ENCODE results near the gene FGD3. TPM values are rescaled to one million over a fixed set of nuclear protein-coding genes. Genes with fewer than 3 reads are reported as not detected.
"Not testable (repeated sequence)": the region's sequence is repeated elsewhere in the genome, so short reads cannot be mapped to it uniquely, and the experiment has no call there.

Gene FGD3
- polyA plus RNA-seq, 4 donors: 1.4 to 8.2 (median 4.2) TPM

- DNase-seq (ENCODE audit: low read depth in 4 of 4, low spot score in 3 of 4): no peak
These were observed 57.2 kb downstream of the FGD3 start for GRCh38 chr9:93004561-93004960.

GRCh38 chr9:93005876-93006275 is 58.6 kb downstream of the FGD3 start:
- DNase-seq (ENCODE audit: low read depth in 4 of 4, low spot score in 3 of 4): no peak

GRCh38 chr9:93007529-93008058 is 60.3 kb downstream of the FGD3 start:
- DNase-seq (ENCODE audit: low read depth in 4 of 4, low spot score in 3 of 4): no peak

GRCh38 chr9:93008457-93008856 is 61.1 kb downstream of the FGD3 start:
- DNase-seq (ENCODE audit: low read depth in 4 of 4, low spot score in 3 of 4): no peak

- no peak for DNase-seq (ENCODE audit: low read depth in 4 of 4, low spot score in 3 of 4)
These were observed 62.2 kb downstream of the FGD3 start for GRCh38 chr9:93009337-93010015.

GRCh38 chr9:93010056-93010455 is 62.7 kb downstream of the FGD3 start:
- DNase-seq (ENCODE audit: low read depth in 4 of 4, low spot score in 3 of 4): no peak

GRCh38 chr9:93010704-93011103 is 63.4 kb downstream of the FGD3 start:
- no peak for DNase-seq (ENCODE audit: low read depth in 4 of 4, low spot score in 3 of 4)

- DNase-seq (ENCODE audit: low read depth in 4 of 4, low spot score in 3 of 4): no peak
These were observed 63.8 kb downstream of the FGD3 start for GRCh38 chr9:93011114-93011513.

GRCh38 chr9:93012963-93013855 is 65.9 kb downstream of the FGD3 start:
- DNase-seq (ENCODE audit: low read depth in 4 of 4, low spot score in 3 of 4): no peak

- DNase-seq (ENCODE audit: low read depth in 4 of 4, low spot score in 3 of 4): no peak
These were observed 66.7 kb downstream of the FGD3 start for GRCh38 chr9:93013856-93014582.

GRCh38 chr9:93015190-93015589 is 67.9 kb downstream of the FGD3 start:
- DNase-seq (ENCODE audit: low read depth in 4 of 4, low spot score in 3 of 4): not testable (repeated sequence)

GRCh38 chr9:93017621-93018020 is 70.3 kb downstream of the FGD3 start:
- DNase-seq (ENCODE audit: low read depth in 4 of 4, low spot score in 3 of 4): no peak

- DNase-seq (ENCODE audit: low read depth in 4 of 4, low spot score in 3 of 4): no peak
These were observed 72.8 kb downstream of the FGD3 start for GRCh38 chr9:93020151-93020550.

- DNase-seq (ENCODE audit: low read depth in 4 of 4, low spot score in 3 of 4): no peak
These were observed 73.7 kb downstream of the FGD3 start for GRCh38 chr9:93020771-93021670.

- no peak for DNase-seq (ENCODE audit: low read depth in 4 of 4, low spot score in 3 of 4)
These were observed 74.7 kb downstream of the FGD3 start for GRCh38 chr9:93022066-93022465.

- no peak for DNase-seq (ENCODE audit: low read depth in 4 of 4, low spot score in 3 of 4)
These were observed 75.6 kb downstream of the FGD3 start for GRCh38 chr9:93022721-93023520.

- DNase-seq (ENCODE audit: low read depth in 4 of 4, low spot score in 3 of 4): no peak
These were observed 76.1 kb downstream of the FGD3 start for GRCh38 chr9:93023521-93023815.

GRCh38 chr9:93024646-93024910 is 77.3 kb downstream of the FGD3 start:
- no peak for DNase-seq (ENCODE audit: low read depth in 4 of 4, low spot score in 3 of 4)

GRCh38 chr9:93024986-93025630 is 77.8 kb downstream of the FGD3 start:
- DNase-seq (ENCODE audit: low read depth in 4 of 4, low spot score in 3 of 4): no peak
